ENCODE data around the gene HS3ST1.

HS3ST1 gene

GRCh38 chr4:11407551-11407950 is 21.1 kb downstream of the HS3ST1 start:
- no peak for TF ChIP-seq ISL1 (CRISPR knock-in tag; IDR thresholded peaks at IDR 0.05)
- no peak for TF ChIP-seq PATZ1 (CRISPR knock-in tag; IDR thresholded peaks at IDR 0.05; ENCODE audit: borderline replicate concordance)
- no peak for TF ChIP-seq ZNF70 (CRISPR knock-in tag; IDR thresholded peaks at IDR 0.05)
- no peak for TF ChIP-seq CSDC2 (CRISPR knock-in tag; IDR thresholded peaks at IDR 0.05)
- TF ChIP-seq ZNF565 (CRISPR knock-in tag; conservative IDR thresholded peaks at IDR 0.05; ENCODE audit: low read depth): no peak
- no peak for TF ChIP-seq SNAI2 (CRISPR knock-in tag; IDR thresholded peaks at IDR 0.05)
- no peak for TF ChIP-seq RARB (CRISPR knock-in tag; IDR thresholded peaks at IDR 0.05)
- TF ChIP-seq ZC3H10 (CRISPR knock-in tag; IDR thresholded peaks at IDR 0.05): no peak
- TF ChIP-seq PPARA (CRISPR knock-in tag; IDR thresholded peaks at IDR 0.05; ENCODE audit: borderline replicate concordance): no peak
- no peak for TF ChIP-seq GLIS3 (CRISPR knock-in tag; IDR thresholded peaks at IDR 0.05)
- TF ChIP-seq, protein P1, sequence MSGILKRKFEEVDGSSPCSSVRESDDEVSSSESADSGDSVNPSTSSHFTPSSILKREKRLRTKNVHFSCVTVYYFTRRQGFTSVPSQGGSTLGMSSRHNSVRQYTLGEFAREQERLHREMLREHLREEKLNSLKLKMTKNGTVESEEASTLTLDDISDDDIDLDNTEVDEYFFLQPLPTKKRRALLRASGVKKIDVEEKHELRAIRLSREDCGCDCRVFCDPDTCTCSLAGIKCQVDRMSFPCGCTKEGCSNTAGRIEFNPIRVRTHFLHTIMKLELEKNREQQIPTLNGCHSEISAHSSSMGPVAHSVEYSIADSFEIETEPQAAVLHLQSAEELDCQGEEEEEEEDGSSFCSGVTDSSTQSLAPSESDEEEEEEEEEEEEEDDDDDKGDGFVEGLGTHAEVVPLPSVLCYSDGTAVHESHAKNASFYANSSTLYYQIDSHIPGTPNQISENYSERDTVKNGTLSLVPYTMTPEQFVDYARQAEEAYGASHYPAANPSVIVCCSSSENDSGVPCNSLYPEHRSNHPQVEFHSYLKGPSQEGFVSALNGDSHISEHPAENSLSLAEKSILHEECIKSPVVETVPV (CRISPR knock-in tag; IDR thresholded peaks at IDR 0.05): no peak
- TF ChIP-seq ESRRG (CRISPR knock-in tag; IDR thresholded peaks at IDR 0.05): no peak
- no peak for ATAC-seq

GRCh38 chr4:11404431-11404830 is 24.3 kb downstream of the HS3ST1 start:
- TF ChIP-seq ZNF8 (CRISPR knock-in tag; IDR thresholded peaks at IDR 0.05) (no peak), ARNTL (CRISPR knock-in tag; IDR thresholded peaks at IDR 0.05; ENCODE audit: borderline replicate concordance, low read depth) (no peak), GLIS3 (CRISPR knock-in tag; IDR thresholded peaks at IDR 0.05) (no peak), ESRRG (CRISPR knock-in tag; IDR thresholded peaks at IDR 0.05) (no peak), TCF4 (CRISPR knock-in tag; IDR thresholded peaks at IDR 0.05; ENCODE audit: borderline replicate concordance) (no peak), TOX (CRISPR knock-in tag; IDR thresholded peaks at IDR 0.05; ENCODE audit: borderline replicate concordance) (no peak)
- TF ChIP-seq, protein P2, sequence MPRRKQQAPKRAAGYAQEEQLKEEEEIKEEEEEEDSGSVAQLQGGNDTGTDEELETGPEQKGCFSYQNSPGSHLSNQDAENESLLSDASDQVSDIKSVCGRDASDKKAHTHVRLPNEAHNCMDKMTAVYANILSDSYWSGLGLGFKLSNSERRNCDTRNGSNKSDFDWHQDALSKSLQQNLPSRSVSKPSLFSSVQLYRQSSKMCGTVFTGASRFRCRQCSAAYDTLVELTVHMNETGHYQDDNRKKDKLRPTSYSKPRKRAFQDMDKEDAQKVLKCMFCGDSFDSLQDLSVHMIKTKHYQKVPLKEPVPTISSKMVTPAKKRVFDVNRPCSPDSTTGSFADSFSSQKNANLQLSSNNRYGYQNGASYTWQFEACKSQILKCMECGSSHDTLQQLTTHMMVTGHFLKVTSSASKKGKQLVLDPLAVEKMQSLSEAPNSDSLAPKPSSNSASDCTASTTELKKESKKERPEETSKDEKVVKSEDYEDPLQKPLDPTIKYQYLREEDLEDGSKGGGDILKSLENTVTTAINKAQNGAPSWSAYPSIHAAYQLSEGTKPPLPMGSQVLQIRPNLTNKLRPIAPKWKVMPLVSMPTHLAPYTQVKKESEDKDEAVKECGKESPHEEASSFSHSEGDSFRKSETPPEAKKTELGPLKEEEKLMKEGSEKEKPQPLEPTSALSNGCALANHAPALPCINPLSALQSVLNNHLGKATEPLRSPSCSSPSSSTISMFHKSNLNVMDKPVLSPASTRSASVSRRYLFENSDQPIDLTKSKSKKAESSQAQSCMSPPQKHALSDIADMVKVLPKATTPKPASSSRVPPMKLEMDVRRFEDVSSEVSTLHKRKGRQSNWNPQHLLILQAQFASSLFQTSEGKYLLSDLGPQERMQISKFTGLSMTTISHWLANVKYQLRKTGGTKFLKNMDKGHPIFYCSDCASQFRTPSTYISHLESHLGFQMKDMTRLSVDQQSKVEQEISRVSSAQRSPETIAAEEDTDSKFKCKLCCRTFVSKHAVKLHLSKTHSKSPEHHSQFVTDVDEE (CRISPR knock-in tag; IDR thresholded peaks at IDR 0.05): no peak
- TF ChIP-seq, protein P3, sequence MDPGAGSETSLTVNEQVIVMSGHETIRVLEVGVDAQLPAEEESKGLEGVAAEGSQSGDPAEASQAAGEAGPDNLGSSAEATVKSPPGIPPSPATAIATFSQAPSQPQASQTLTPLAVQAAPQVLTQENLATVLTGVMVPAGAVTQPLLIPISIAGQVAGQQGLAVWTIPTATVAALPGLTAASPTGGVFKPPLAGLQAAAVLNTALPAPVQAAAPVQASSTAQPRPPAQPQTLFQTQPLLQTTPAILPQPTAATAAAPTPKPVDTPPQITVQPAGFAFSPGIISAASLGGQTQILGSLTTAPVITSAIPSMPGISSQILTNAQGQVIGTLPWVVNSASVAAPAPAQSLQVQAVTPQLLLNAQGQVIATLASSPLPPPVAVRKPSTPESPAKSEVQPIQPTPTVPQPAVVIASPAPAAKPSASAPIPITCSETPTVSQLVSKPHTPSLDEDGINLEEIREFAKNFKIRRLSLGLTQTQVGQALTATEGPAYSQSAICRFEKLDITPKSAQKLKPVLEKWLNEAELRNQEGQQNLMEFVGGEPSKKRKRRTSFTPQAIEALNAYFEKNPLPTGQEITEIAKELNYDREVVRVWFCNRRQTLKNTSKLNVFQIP (CRISPR knock-in tag; IDR thresholded peaks at IDR 0.05; ENCODE audit: borderline replicate concordance, low read depth): no peak
- no peak for ATAC-seq

DNA sequence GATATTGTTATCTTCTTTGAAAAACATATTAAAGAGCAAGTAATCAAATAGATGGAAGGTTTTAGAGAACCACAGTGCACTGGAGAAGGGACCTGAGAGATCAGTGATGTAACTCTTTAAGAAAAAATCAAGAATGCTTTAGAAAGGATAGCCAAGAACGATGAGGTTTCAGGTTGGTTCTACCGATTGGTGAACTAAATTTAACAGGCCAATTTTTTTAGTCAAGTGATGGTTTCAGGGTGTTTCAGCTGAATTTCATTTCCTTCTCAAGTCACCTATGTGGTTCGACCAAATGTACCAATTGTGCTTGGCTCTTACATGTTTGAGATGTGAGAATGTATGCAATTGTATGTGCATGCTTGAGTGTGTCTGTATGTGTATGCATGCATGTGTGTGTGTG is 26.5 kb downstream of the HS3ST1 start:
- no peak for ATAC-seq

More for the DNA sequence above, 26.5 kb downstream of the HS3ST1 start:
- no peak for TF ChIP-seq TCF4 (CRISPR knock-in tag; IDR thresholded peaks at IDR 0.05; ENCODE audit: borderline replicate concordance)
- no peak for TF ChIP-seq ZC3H10 (CRISPR knock-in tag; IDR thresholded peaks at IDR 0.05)
- no peak for TF ChIP-seq ZFP3 (CRISPR knock-in tag; IDR thresholded peaks at IDR 0.05)
- no peak for TF ChIP-seq ZFP30 (CRISPR knock-in tag; IDR thresholded peaks at IDR 0.05)
- TF ChIP-seq, protein P3 (CRISPR knock-in tag; IDR thresholded peaks at IDR 0.05; ENCODE audit: borderline replicate concordance, low read depth): no peak
- no peak for TF ChIP-seq ZNF70 (CRISPR knock-in tag; IDR thresholded peaks at IDR 0.05)
- TF ChIP-seq ESRRG (CRISPR knock-in tag; IDR thresholded peaks at IDR 0.05): no peak

Measured in SK-N-SH treated with all-trans-retinoic acid at 6 μM for 48 hours (cell line).